Colonic mucosa (tissue), 4 donors: Measurements from ENCODE around the gene GNAL. TPM values are rescaled to one million over a fixed set of nuclear protein-coding genes. Genes with fewer than 3 reads are reported as not detected.

Experiments used
- DNase-seq: peaks from one replicate; pipeline ENCODE4 v3.0.0-alpha.2; 2020
- H3K27ac ChIP-seq: fragments of 200-600 bp; one replicate; pipeline ENCODE4 v1.8.0; 2021
- H3K27me3 ChIP-seq: fragments of 200-600 bp; one replicate; pipeline ENCODE4 v1.8.0; 2021
- H3K36me3 ChIP-seq: fragments of 200-600 bp; one replicate; pipeline ENCODE4 v1.8.0; 2021
- H3K4me1 ChIP-seq: fragments of 200-600 bp; one replicate; pipeline ENCODE4 v1.8.0; 2021; ENCODE audit warnings: mild to moderate bottlenecking
- H3K4me3 ChIP-seq: fragments of 200-600 bp; one replicate; pipeline ENCODE4 v1.8.0; 2021
- H3K9ac ChIP-seq, 2 donors: one replicate each; pipeline ENCODE4 v1.7.0; 2013; ENCODE audit warnings: control low read depth in 2 of 2, low read depth in 2 of 2, low read length in 2 of 2
- H3K9me3 ChIP-seq: fragments of 200-600 bp; one replicate; pipeline ENCODE4 v1.8.0; 2021
- CTCF ChIP-seq: fragments of 200-600 bp; IDR thresholded peaks from one replicate; pipeline ENCODE4 v1.8.0; 2022; ENCODE audit warnings: antibody characterized with exemption, mild to moderate bottlenecking
- intact Hi-C: fragments of 100-400 bp; cut with DNase I; formaldehyde crosslinking; loops from one replicate; pipeline ENCODE4 v1.14.1; 2022
- total RNA-seq, 2 donors: library from RNA; stranded (reverse); fragmentation: NEBNext Ultra II Directional in 1 of 2; extraction: Animal tissue kit (Norgen Biotek cat#: 25700) in 1 of 2; gene quantifications; one replicate each; pipeline ENCODE4 v1.2.1, GENCODE V29; 2021
- donor health status: healthy.
- donor health status: DM: no; HTN: no; CAD: no.
- donor health status: DM: no; HTN: no; CAD: no.

The GNAL gene
- total RNA-seq, 2 donors from 2014 or later, result 2.0 to 2.6 TPM

- Histone ChIP-seq H3K36me3 (no peaks in the 10 kb centered on the region), H3K4me3 (no peak overlapping the region), H3K9me3 (no peaks in the 10 kb centered on the region), H3K27ac (no peak overlapping the region), H3K9ac (no peak overlapping the region), H3K4me1 (no peaks in the 10 kb centered on the region), H3K27me3 (no peaks in the 10 kb centered on the region)
- intact Hi-C loops, result no loop called here
- DNase-seq, result no peak
- TF ChIP-seq CTCF, result no peak
Measured at GRCh38 chr18:11668441-11669169, 20.5 kb upstream of the GNAL start.

GRCh38 chr18:11669271-11669947 lies 19.7 kb upstream of the GNAL start:
- H3K9me3 ChIP-seq, result no peaks in the 10 kb centered on the region
- no peak overlapping the region for H3K4me3 ChIP-seq
- H3K4me1 ChIP-seq, result no peaks in the 10 kb centered on the region
- H3K9ac ChIP-seq, result no peak overlapping the region
- no peak for DNase-seq
- no peak for TF ChIP-seq CTCF
- intact Hi-C loops, result no loop called here
- H3K27ac ChIP-seq, result no peak overlapping the region
- H3K27me3 ChIP-seq, result no peaks in the 10 kb centered on the region
- H3K36me3 ChIP-seq, result no peaks in the 10 kb centered on the region

- Histone ChIP-seq H3K4me3 (no peak overlapping the region), H3K27me3 (no peaks in the 10 kb centered on the region), H3K9me3 (no peaks in the 10 kb centered on the region), H3K27ac (no peak overlapping the region), H3K4me1 (no peaks in the 10 kb centered on the region), H3K36me3 (no peaks in the 10 kb centered on the region), H3K9ac (no peak overlapping the region)
- intact Hi-C loops, result no loop called here
- TF ChIP-seq CTCF, result no peak
- no peak for DNase-seq
Measured at GRCh38 chr18:11669948-11670275, 19.2 kb upstream of the GNAL start.

GRCh38 chr18:11671156-11671555 lies 17.9 kb upstream of the GNAL start:
- Histone ChIP-seq H3K9ac (no peak overlapping the region), H3K4me1 (no peaks in the 10 kb centered on the region), H3K9me3 (no peaks in the 10 kb centered on the region), H3K4me3 (no peak overlapping the region), H3K27me3 (no peaks in the 10 kb centered on the region), H3K36me3 (no peaks in the 10 kb centered on the region), H3K27ac (no peak overlapping the region)
- DNase-seq, result no peak
- intact Hi-C loops, result no loop called here
- TF ChIP-seq CTCF, result no peak

GRCh38 chr18:11672198-11672597 lies 16.9 kb upstream of the GNAL start:
- no peak for DNase-seq
- H3K4me3 ChIP-seq, result no peak overlapping the region
- intact Hi-C loops, result no loop called here
- TF ChIP-seq CTCF, result no peak
- no peak overlapping the region for H3K9ac ChIP-seq
- no peaks in the 10 kb centered on the region for H3K27me3 ChIP-seq
- H3K4me1 ChIP-seq, result no peaks in the 10 kb centered on the region
- H3K9me3 ChIP-seq, result no peaks in the 10 kb centered on the region
- no peak overlapping the region for H3K27ac ChIP-seq
- no peaks in the 10 kb centered on the region for H3K36me3 ChIP-seq
